ENCODE data around the gene SCN3B.
A peak's percentile ranks its signal among the peaks of the same experiment; 100 is the strongest.

SCN3B gene

DNA sequence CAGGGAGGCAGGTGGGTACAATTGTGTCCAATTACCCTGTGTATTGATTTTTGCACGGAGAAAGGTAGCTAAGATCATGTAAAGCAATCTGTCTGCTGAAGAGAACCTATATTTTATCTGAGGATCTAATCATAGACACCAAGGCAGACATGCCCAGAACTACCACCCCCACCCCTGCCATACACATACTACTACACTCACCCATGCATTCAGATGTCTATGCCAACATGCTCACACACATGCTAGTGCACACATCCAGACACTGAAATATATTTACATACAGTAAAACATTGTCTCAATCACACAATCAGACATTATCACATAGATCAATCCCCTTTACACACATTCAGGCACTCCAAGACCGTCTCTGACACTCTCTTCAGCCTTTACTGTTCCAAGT is 1.8 kb downstream of the SCN3B start:
- in situ Hi-C loops (cut with HindIII; ENCODE audit: low sequenced_read_pairs), result no loop called here

DNA sequence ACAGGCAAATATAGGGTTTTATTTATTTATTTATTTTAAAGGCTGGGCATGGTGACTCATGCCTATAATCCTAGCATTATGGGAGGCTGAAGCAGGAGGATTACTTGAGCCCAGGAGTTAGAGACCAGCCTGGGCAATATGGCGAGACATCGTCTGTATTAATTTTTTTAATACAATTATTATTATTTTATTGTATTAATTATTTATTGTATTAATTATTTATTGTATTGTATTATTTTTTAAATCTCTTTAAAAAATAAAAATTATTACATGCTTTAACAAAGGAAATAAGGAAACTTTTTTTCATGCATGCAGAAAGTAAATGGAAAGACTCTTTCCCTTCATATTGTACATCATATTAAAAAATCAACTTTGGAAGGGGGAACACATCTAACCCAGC is 3.5 kb downstream of the SCN3B start:
- H3K4me3 ChIP-seq (ENCODE audit: low read depth, low read length), result no peak overlapping the region
- in situ Hi-C loops (cut with HindIII; ENCODE audit: low sequenced_read_pairs), result no loop called here
- TF ChIP-seq, protein P1, sequence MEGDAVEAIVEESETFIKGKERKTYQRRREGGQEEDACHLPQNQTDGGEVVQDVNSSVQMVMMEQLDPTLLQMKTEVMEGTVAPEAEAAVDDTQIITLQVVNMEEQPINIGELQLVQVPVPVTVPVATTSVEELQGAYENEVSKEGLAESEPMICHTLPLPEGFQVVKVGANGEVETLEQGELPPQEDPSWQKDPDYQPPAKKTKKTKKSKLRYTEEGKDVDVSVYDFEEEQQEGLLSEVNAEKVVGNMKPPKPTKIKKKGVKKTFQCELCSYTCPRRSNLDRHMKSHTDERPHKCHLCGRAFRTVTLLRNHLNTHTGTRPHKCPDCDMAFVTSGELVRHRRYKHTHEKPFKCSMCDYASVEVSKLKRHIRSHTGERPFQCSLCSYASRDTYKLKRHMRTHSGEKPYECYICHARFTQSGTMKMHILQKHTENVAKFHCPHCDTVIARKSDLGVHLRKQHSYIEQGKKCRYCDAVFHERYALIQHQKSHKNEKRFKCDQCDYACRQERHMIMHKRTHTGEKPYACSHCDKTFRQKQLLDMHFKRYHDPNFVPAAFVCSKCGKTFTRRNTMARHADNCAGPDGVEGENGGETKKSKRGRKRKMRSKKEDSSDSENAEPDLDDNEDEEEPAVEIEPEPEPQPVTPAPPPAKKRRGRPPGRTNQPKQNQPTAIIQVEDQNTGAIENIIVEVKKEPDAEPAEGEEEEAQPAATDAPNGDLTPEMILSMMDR (IDR thresholded peaks at IDR 0.05; ENCODE audit: low read depth, low read length, missing control alignments), result no peak
- DNase-seq (ENCODE audit: low read depth), result no peak

More for the DNA sequence above, 1.8 kb downstream of the SCN3B start:
- TF ChIP-seq, protein P1 (IDR thresholded peaks at IDR 0.05; ENCODE audit: low read depth, low read length, missing control alignments), result no peak
- DNase-seq (ENCODE audit: low read depth), result no peak
- H3K4me3 ChIP-seq (ENCODE audit: low read depth, low read length), result no peak overlapping the region

DNA sequence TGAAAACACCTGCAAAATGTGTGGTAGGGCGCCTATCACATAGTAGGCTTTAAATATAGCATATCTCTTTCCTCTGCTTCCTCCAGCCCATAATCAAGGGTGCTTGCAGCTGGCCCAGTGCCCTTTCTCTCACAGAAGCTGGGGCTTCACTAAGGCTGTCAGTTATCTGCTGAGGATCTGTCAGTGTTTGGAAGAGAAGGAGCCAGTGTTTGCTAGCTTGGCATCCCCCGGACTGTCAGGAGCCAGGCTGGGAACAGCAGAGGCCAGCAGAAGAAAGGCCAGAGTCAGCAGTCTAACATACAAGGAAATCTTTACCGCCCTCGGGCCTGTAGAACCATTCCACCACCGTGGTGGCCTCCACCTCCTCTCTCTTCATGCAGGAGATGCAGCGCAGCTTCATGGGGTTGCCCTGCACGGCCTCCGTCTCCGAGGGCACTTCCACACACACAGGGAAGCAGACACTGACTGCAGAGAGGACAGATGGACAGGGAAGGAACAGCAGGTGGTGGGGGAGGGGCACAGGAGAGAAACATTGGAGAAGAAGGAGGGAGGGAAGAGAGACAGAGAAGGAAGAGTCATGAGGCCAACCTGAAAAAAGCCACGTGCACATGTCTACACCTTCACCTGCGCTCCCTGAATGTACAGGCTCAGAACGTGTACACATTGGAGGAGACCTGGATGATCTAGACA is 9.0 kb downstream of the SCN3B start:
- no peak for DNase-seq (ENCODE audit: low read depth)
- H3K4me3 ChIP-seq (ENCODE audit: low read depth, low read length), result no peak overlapping the region
- in situ Hi-C loops (cut with HindIII; ENCODE audit: low sequenced_read_pairs), result no loop called here
- TF ChIP-seq, protein P1 (IDR thresholded peaks at IDR 0.05; ENCODE audit: low read depth, low read length, missing control alignments), result no peak

DNA sequence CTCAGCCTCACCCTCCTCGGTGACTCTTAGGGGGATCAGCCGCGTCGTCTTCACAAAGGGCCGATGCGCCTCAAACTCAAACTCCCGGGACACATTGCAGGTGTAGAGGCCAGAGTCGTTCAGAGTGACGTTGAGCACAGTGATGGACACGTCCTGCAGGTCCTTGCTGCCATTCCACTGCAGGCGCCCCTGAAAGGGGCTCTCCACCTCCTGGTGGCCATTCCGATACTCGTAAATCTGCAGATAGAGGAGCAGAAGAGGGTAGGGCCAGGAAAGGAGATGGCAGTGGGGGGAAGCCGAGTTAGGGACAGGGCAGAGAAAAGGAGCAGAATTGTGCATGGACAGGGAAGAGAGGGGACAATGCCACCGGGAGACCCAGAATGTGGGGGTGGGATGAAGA is 12.0 kb downstream of the SCN3B start:
- in situ Hi-C loops (cut with HindIII; ENCODE audit: low sequenced_read_pairs), result no loop called here
- no peak overlapping the region for H3K4me3 ChIP-seq (ENCODE audit: low read depth, low read length)
- TF ChIP-seq, protein P1 (IDR thresholded peaks at IDR 0.05; ENCODE audit: low read depth, low read length, missing control alignments), result no peak
- no peak for DNase-seq (ENCODE audit: low read depth)

DNA sequence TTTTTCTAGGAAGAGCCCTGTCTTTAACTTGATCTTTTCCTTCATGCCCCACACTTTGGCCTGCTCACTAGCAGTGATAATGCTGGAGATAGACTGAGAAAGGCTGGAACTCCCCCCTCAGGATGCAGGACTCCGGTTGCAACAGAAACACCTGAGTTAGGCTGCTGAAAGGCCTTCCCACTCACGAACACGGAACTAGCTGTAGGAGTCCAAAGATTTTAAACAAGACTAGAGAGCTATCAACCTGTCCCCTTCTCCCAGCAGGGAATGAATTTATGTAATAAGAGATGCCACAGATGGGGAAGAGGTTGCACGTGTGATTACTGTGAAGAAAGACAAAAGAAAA is 13.0 kb downstream of the SCN3B start:
- H3K4me3 ChIP-seq (ENCODE audit: low read depth, low read length), result no peak overlapping the region
- in situ Hi-C loops (cut with HindIII; ENCODE audit: low sequenced_read_pairs), result no loop called here
- DNase-seq (ENCODE audit: low read depth), result no peak
- TF ChIP-seq, protein P1 (IDR thresholded peaks at IDR 0.05; ENCODE audit: low read depth, low read length, missing control alignments), result no peak

DNA sequence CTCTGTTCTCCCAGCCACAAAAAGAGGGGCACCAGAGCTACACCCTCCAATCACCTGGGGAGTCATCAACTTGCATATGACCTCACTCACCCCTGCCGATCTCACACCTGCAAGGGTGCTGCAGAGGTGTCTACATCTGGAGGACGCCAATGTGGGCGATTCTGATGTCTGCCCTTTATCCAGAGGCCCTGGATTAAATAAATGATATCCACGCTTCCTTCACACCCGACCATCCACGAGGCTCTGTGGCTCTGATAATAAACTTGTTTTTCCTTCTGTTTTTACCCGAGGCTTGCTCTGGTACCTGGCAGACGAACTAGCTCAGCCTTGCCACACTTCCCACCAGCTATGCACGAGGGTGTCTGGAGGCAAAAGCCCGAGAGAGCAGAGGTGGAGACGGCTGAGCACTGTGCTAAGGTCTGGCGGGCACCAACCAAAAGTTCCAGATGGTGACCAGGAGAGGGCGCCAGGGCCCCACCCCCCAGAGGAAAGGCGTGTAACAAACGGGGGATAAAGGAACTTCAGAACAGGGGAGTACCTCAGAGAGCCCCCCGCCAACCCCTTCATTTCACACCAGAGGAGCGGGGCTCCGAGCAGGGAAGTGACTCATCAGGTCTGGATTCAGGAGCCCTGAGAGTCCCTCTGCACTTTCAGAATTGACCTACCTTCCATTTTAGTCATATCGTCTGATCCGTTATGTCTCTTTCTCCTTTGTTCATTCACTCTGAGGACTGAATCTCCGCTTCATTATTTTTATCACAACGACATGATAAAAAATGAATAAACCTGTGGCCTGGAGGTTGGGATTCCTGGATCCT is 13.5 kb downstream of the SCN3B start:
- DNase-seq (ENCODE audit: low read depth), result no peak
- H3K4me3 ChIP-seq (ENCODE audit: low read depth, low read length), result no peak overlapping the region
- TF ChIP-seq, protein P1 (IDR thresholded peaks at IDR 0.05; ENCODE audit: low read depth, low read length, missing control alignments), result peak; percentile 73
- in situ Hi-C loops (cut with HindIII; ENCODE audit: low sequenced_read_pairs), result no loop called here
